ENCODE results near the gene KLHL41. TPM values are rescaled to one million over a fixed set of nuclear protein-coding genes. Genes with fewer than 3 reads are reported as not detected.

Gene KLHL41
- total RNA-seq, 1 experiment from 2014 or later, result 0.15 TPM

- no peak overlapping the region for H3K27ac ChIP-seq (ENCODE audit: low read depth, low read length)
- ATAC-seq (no peak), DNase-seq (ENCODE audit: low read depth, low spot score) (no peak)
- H3K79me2 ChIP-seq (ENCODE audit: insufficient read depth, low read length), result no peaks in the 10 kb centered on the region
- H3K27me3 ChIP-seq (ENCODE audit: insufficient read depth, low read length), result no peaks in the 10 kb centered on the region
- ChIA-PET POLR2A (no interaction called here), RAD21 (ENCODE audit: low non-redundant PET in 1 of 2, low total read pairs in 2 of 2, uncharacterized antibody in 2 of 2, unreplicated experiment in 2 of 2) (no interaction called here), CTCF (no interaction called here)
- TF ChIP-seq ZFX (IDR thresholded peaks at IDR 0.05) (no peak), RAD21 (IDR thresholded peaks at IDR 0.05; ENCODE audit: low read depth) (no peak), MAX (IDR thresholded peaks at IDR 0.05) (no peak), SRF (IDR thresholded peaks at IDR 0.05; ENCODE audit: low read depth) (no peak), POLR2A (IDR thresholded peaks at IDR 0.05; ENCODE audit: borderline replicate concordance, extremely low read depth, insufficient read depth, insufficient read length) (no peak), POLR2AphosphoS5 (IDR thresholded peaks at IDR 0.05; ENCODE audit: low read depth, low read length) (no peak), EZH2phosphoT487 (IDR thresholded peaks at IDR 0.05; ENCODE audit: borderline replicate concordance) (no peak)
- H3K36me3 ChIP-seq (ENCODE audit: control insufficient read depth in 1 of 2, insufficient read depth in 2 of 2, low read length in 2 of 2), result no peaks in the 10 kb centered on the region
- no TSS peak for BruUV-seq (replicated peaks)
- H3K4me2 ChIP-seq (ENCODE audit: low read length), result no peak overlapping the region
- no peak overlapping the region for H3K9ac ChIP-seq (ENCODE audit: low read length)
- no peak overlapping the region for H3K4me3 ChIP-seq (replicated peaks in 1 of 2; ENCODE audit: low read depth in 1 of 2, low read length in 2 of 2)
- H3K9me3 ChIP-seq (ENCODE audit: control insufficient read depth in 1 of 2, insufficient read depth in 1 of 2, low read depth in 1 of 2, low read length in 2 of 2), result no peaks in the 10 kb centered on the region
- H4K20me1 ChIP-seq (ENCODE audit: insufficient read depth), result no peaks in the 10 kb centered on the region
- H3K9me2 ChIP-seq (ENCODE audit: insufficient read depth), result no peaks in the 10 kb centered on the region
- intact Hi-C loops (cut with micrococcal nuclease), result no loop called here
- H2AFZ ChIP-seq (ENCODE audit: low read depth, low read length, poor library complexity, severe bottlenecking), result no peak overlapping the region
- H3K4me1 ChIP-seq (ENCODE audit: control insufficient read depth in 1 of 2, insufficient read depth in 2 of 2, low read length in 2 of 2), result no peaks in the 10 kb centered on the region
Measured at GRCh38 chr2:169490834-169491233, 18.7 kb upstream of the KLHL41 start.

DNA sequence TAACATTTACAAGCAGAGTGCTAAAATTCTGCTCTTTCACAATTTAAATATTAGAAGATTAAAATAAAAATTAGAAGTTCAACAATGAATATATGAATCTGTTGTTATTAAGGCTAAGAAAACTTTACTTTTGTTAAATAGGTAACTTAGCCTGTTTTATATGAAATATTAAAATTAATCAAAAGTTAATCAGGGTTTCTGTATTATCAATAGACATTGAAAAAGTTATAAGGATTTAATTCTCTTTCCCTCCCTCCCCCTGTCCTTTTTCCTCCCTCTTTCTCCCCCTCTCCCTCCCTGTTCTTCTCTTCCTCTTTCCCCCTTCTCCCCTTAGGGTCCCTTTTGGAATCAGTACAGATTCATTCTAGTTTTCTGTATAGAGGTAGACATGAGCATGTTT lies 18.1 kb upstream of the KLHL41 start:
- Histone ChIP-seq H3K36me3 (ENCODE audit: control insufficient read depth in 1 of 2, insufficient read depth in 2 of 2, low read length in 2 of 2) (no peaks in the 10 kb centered on the region), H3K27ac (ENCODE audit: low read depth, low read length) (no peak overlapping the region), H3K4me1 (ENCODE audit: control insufficient read depth in 1 of 2, insufficient read depth in 2 of 2, low read length in 2 of 2) (no peaks in the 10 kb centered on the region), H3K9me3 (ENCODE audit: control insufficient read depth in 1 of 2, insufficient read depth in 1 of 2, low read depth in 1 of 2, low read length in 2 of 2) (no peaks in the 10 kb centered on the region), H3K9ac (ENCODE audit: low read length) (no peak overlapping the region), H3K79me2 (ENCODE audit: insufficient read depth, low read length) (no peaks in the 10 kb centered on the region), H2AFZ (ENCODE audit: low read depth, low read length, poor library complexity, severe bottlenecking) (no peak overlapping the region), H3K4me3 (replicated peaks in 1 of 2; ENCODE audit: low read depth in 1 of 2, low read length in 2 of 2) (no peak overlapping the region), H3K9me2 (ENCODE audit: insufficient read depth) (no peaks in the 10 kb centered on the region), H3K4me2 (ENCODE audit: low read length) (no peak overlapping the region), H3K27me3 (ENCODE audit: insufficient read depth, low read length) (no peaks in the 10 kb centered on the region), H4K20me1 (ENCODE audit: insufficient read depth) (no peaks in the 10 kb centered on the region)
- RAD21 ChIA-PET (ENCODE audit: low non-redundant PET in 1 of 2, low total read pairs in 2 of 2, uncharacterized antibody in 2 of 2, unreplicated experiment in 2 of 2), result no interaction called here
- no peak for DNase-seq (ENCODE audit: low read depth, low spot score)
- BruUV-seq (replicated peaks), result no TSS peak
- POLR2A ChIA-PET, result no interaction called here
- ATAC-seq, result no peak
- intact Hi-C loops (cut with micrococcal nuclease), result no loop called here
- CTCF ChIA-PET, result no interaction called here
- TF ChIP-seq EZH2 (IDR thresholded peaks at IDR 0.05) (no peak), TCF7L2 (IDR thresholded peaks at IDR 0.05; ENCODE audit: borderline replicate concordance, extremely low read depth, insufficient read depth, insufficient read length) (no peak), CEBPB (IDR thresholded peaks at IDR 0.05; ENCODE audit: low read depth) (no peak), POLR2A (IDR thresholded peaks at IDR 0.05; ENCODE audit: borderline replicate concordance, extremely low read depth, insufficient read depth, insufficient read length) (no peak), SP1 (IDR thresholded peaks at IDR 0.05; ENCODE audit: low read depth) (no peak), MAX (IDR thresholded peaks at IDR 0.05) (no peak), ZFX (IDR thresholded peaks at IDR 0.05) (no peak), SRF (IDR thresholded peaks at IDR 0.05; ENCODE audit: low read depth) (no peak), ELF1 (IDR thresholded peaks at IDR 0.05; ENCODE audit: borderline replicate concordance, low read depth) (no peak), CBX3 (IDR thresholded peaks at IDR 0.05; ENCODE audit: low read depth) (no peak), YY1 (IDR thresholded peaks at IDR 0.05; ENCODE audit: extremely low read depth, insufficient replicate concordance, low read depth, low read length) (no peak), ZNF274 (IDR thresholded peaks at IDR 0.05; ENCODE audit: low read depth, low read length) (no peak), SIN3A (IDR thresholded peaks at IDR 0.05; ENCODE audit: low read depth) (no peak)
- TF ChIP-seq, protein P1, sequence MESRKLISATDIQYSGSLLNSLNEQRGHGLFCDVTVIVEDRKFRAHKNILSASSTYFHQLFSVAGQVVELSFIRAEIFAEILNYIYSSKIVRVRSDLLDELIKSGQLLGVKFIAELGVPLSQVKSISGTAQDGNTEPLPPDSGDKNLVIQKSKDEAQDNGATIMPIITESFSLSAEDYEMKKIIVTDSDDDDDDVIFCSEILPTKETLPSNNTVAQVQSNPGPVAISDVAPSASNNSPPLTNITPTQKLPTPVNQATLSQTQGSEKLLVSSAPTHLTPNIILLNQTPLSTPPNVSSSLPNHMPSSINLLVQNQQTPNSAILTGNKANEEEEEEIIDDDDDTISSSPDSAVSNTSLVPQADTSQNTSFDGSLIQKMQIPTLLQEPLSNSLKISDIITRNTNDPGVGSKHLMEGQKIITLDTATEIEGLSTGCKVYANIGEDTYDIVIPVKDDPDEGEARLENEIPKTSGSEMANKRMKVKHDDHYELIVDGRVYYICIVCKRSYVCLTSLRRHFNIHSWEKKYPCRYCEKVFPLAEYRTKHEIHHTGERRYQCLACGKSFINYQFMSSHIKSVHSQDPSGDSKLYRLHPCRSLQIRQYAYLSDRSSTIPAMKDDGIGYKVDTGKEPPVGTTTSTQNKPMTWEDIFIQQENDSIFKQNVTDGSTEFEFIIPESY (IDR thresholded peaks at IDR 0.05; ENCODE audit: extremely low read depth, insufficient replicate concordance, low read length), result no peak
- TF ChIP-seq, protein P2, sequence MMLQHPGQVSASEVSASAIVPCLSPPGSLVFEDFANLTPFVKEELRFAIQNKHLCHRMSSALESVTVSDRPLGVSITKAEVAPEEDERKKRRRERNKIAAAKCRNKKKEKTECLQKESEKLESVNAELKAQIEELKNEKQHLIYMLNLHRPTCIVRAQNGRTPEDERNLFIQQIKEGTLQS (IDR thresholded peaks at IDR 0.05), result no peak

Measured in HCT116 (cell line).